ENCODE data around the gene R3HCC1L.

DNA sequence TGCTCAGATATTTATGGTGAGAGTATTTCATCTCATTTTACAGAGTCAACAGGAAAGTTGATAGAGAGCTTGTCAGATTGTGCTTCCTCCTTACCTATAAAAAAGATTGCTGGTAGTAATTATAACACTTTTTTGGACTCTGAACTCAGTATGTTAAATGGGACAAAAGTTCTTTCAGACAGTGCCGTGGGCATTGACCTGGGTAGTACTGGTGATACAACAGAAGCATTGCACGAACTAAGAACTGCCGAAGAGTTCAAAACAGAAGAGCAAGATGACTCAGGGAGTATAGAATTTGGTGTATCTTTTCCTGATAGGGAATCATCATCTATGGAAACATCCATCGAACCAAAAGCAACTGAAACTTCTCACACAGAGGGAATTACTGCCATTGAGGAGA lies 75.0 kb downstream of the R3HCC1L start:
- TF ChIP-seq CTCF (conservative IDR thresholded peaks at IDR 0.05; ENCODE audit: low read length) (no peak), EZH2phosphoT487 (IDR thresholded peaks at IDR 0.05; ENCODE audit: borderline replicate concordance) (no peak)
